IMR-90 (cell line): ENCODE measurements around the gene FNIP1. TPM values are rescaled to one million over a fixed set of nuclear protein-coding genes. Genes with fewer than 3 reads are reported as not detected.
A peak's percentile ranks its signal among the peaks of the same experiment; 100 is the strongest.

Source experiments
- ATAC-seq: fragments of 200-7000 bp; cut with Tn5 transposase; 2 replicates; pipeline ENCODE4 v1.9.1; 2020; ENCODE audit warnings: low read depth, mild to moderate bottlenecking, moderate library complexity
- BruUV-seq: library from RNA; stranded (reverse); fragments of 400-500 nt; replicated peaks from 2 replicates; lab custom pipeline; 2021; lab: Mats Ljungman, UMichigan
- CTCF ChIA-PET: fragments of 300-600 bp; formaldehyde crosslinking; extraction: SDS; loops from one replicate; lab custom pipeline; 2021; ENCODE audit warnings: antibody characterized with exemption; lab: Yijun Ruan, JAX
- POLR2A ChIA-PET: fragments of 300-600 bp; sonication (Branson Sonifier 250); formaldehyde crosslinking; loops from one replicate; lab custom pipeline; 2022; ENCODE audit warnings: antibody characterized with exemption; ENCODE audit not compliant: unreplicated experiment; lab: Charles Lee
- DNase-seq: peaks from one replicate; pipeline ENCODE4 v3.0.0; 2013
- H2AFZ ChIP-seq: replicated peaks from 2 replicates; pipeline ENCODE3; 2013; ENCODE audit warnings: low read length, mild to moderate bottlenecking; ENCODE audit not compliant: poor library complexity
- H2AK5ac ChIP-seq: 2 replicates; pipeline ENCODE4 v1.6.1; 2013; ENCODE audit warnings: low read depth, low read length, inconsistent platforms
- H2AK9ac ChIP-seq: replicated peaks from 2 replicates; pipeline ENCODE3; 2013; ENCODE audit warnings: mild to moderate bottlenecking, low read depth, low read length, moderate library complexity; ENCODE audit not compliant: poor library complexity
- H2BK120ac ChIP-seq: 2 replicates; pipeline ENCODE4 v1.6.1; 2013; ENCODE audit warnings: low read depth, low read length, inconsistent platforms
- H2BK15ac ChIP-seq: 3 replicates; pipeline ENCODE4 v1.6.1; 2013; ENCODE audit warnings: low read depth, low read length, inconsistent platforms
- H2BK20ac ChIP-seq: 2 replicates; pipeline ENCODE4 v1.6.1; 2013; ENCODE audit warnings: low read depth, mild to moderate bottlenecking, inconsistent platforms, low read length, moderate library complexity
- H2BK5ac ChIP-seq: 2 replicates; pipeline ENCODE4 v1.6.1; 2013; ENCODE audit warnings: mild to moderate bottlenecking, low read depth, low read length, inconsistent platforms; ENCODE audit not compliant: poor library complexity, severe bottlenecking
- H3K14ac ChIP-seq: replicated peaks from 2 replicates; pipeline ENCODE4 v1.6.1; 2013; ENCODE audit warnings: low read depth, low read length, inconsistent platforms
- H3K18ac ChIP-seq: 2 replicates; pipeline ENCODE4 v1.6.1; 2013; ENCODE audit warnings: low read depth, low read length, control low read depth
- H3K23ac ChIP-seq: 2 replicates; pipeline ENCODE4 v1.6.1; 2013; ENCODE audit warnings: low read depth, low read length, inconsistent platforms
- H3K27ac ChIP-seq: 2 replicates; pipeline ENCODE4 v1.5.1; 2013; ENCODE audit warnings: mild to moderate bottlenecking, control low read depth, low read length; ENCODE audit not compliant: insufficient read depth
- H3K27me3 ChIP-seq: 2 replicates; pipeline ENCODE4 v1.6.1; 2013; ENCODE audit warnings: low read length; ENCODE audit not compliant: control insufficient read depth, insufficient read depth
- H3K36me3 ChIP-seq: 2 replicates; pipeline ENCODE4 v1.6.1; 2013; ENCODE audit warnings: low read length, mixed read lengths; ENCODE audit not compliant: control insufficient read depth, insufficient read depth
- H3K4ac ChIP-seq: 2 replicates; pipeline ENCODE4 v1.6.1; 2013; ENCODE audit warnings: low read depth, low read length, inconsistent platforms
- H3K4me1 ChIP-seq: 2 replicates; pipeline ENCODE4 v1.6.1; 2013; ENCODE audit warnings: low read length, mixed read lengths; ENCODE audit not compliant: control insufficient read depth, insufficient read depth
- H3K4me2 ChIP-seq: 2 replicates; pipeline ENCODE4 v1.6.1; 2013; ENCODE audit warnings: low read depth, mild to moderate bottlenecking, control low read depth, low read length, moderate library complexity
- H3K4me3 ChIP-seq: 2 replicates; pipeline ENCODE4 v1.5.1; 2013; ENCODE audit warnings: low read depth, mild to moderate bottlenecking, control low read depth, low read length, moderate library complexity; ENCODE audit not compliant: insufficient read depth
- H3K56ac ChIP-seq: 2 replicates; pipeline ENCODE4 v1.6.1; 2013; ENCODE audit warnings: low read length, inconsistent platforms; ENCODE audit not compliant: insufficient read depth; ENCODE audit errors: extremely low read depth
- H3K79me1 ChIP-seq, 2 experiments: 2 replicates each; pipeline ENCODE4 v1.6.1; 2013; ENCODE audit warnings: low read length in 2 of 2, inconsistent platforms in 1 of 2, low read depth in 1 of 2
- H3K9ac ChIP-seq: 2 replicates; pipeline ENCODE4 v1.6.1; 2013; ENCODE audit warnings: low read depth, low read length, control low read depth
- H3K9me1 ChIP-seq: 2 replicates; pipeline ENCODE4 v1.6.1; 2013; ENCODE audit warnings: low read length, inconsistent platforms; ENCODE audit not compliant: insufficient read depth
- H3K9me3 ChIP-seq: 2 replicates; pipeline ENCODE4 v1.6.1; 2013; ENCODE audit warnings: low read length; ENCODE audit not compliant: control insufficient read depth, insufficient read depth
- H4K20me1 ChIP-seq: 2 replicates; pipeline ENCODE4 v1.6.1; 2013; ENCODE audit warnings: low read length, inconsistent platforms; ENCODE audit not compliant: insufficient read depth
- H4K5ac ChIP-seq: 2 replicates; pipeline ENCODE4 v1.6.1; 2013; ENCODE audit warnings: mild to moderate bottlenecking, low read depth, low read length, control low read depth
- H4K8ac ChIP-seq, 2 experiments: 2 replicates each; pipeline ENCODE4 v1.6.1; 2013; ENCODE audit warnings: low read depth in 2 of 2, low read length in 2 of 2, control low read depth in 1 of 2, inconsistent platforms in 1 of 2
- H4K91ac ChIP-seq: 2 replicates; pipeline ENCODE4 v1.6.1; 2013; ENCODE audit warnings: low read depth, low read length, inconsistent platforms; ENCODE audit not compliant: insufficient read depth
- CTCF ChIP-seq: conservative IDR thresholded peaks from 2 replicates; pipeline ENCODE4 v1.5.1; 2012; ENCODE audit warnings: mild to moderate bottlenecking, low read depth, low read length, improper control_type of control experiment
- MXI1 ChIP-seq: IDR thresholded peaks from 2 replicates; pipeline ENCODE4 v1.6.1; 2012; ENCODE audit warnings: low read depth, mild to moderate bottlenecking, low read length, moderate library complexity, borderline replicate concordance
- dilution Hi-C: fragments of 300-500 bp; cut with HindIII; formaldehyde crosslinking; loops from one replicate; pipeline ENCODE4 v1.14.3; 2018; ENCODE audit warnings: low sequenced_read_pairs; ENCODE audit not compliant: unreplicated experiment
- in situ Hi-C: fragments of 300-500 bp; cut with MboI; formaldehyde crosslinking; loops from 3 replicates; pipeline ENCODE4 v1.14.3; 2019; ENCODE audit warnings: low sequenced_read_pairs, inconsistent platforms, mixed read lengths
- intact Hi-C: fragments of 100-400 bp; cut with micrococcal nuclease; formaldehyde crosslinking; loops from 2 replicates; pipeline ENCODE4 v1.10.0; 2022
- polyA plus RNA-seq, 3 experiments: library from polyadenylated mRNA; depleted of rRNA; stranded (reverse); fragments of >200 nt; gene quantifications; 2 replicates each; pipeline ENCODE4 v1.2.3, GENCODE V29; 2012; ENCODE audit warnings: low replicate concordance in 1 of 3
- total RNA-seq: library from RNA; depleted of rRNA; stranded (reverse); fragments of >200 nt; gene quantifications from 2 replicates; pipeline ENCODE4 v1.2.3, GENCODE V29; 2012

Gene FNIP1
- total and polyA plus RNA-seq, 2 of the 4 experiments (the other 2 are of a cell fraction), result 5.6 to 34.1 TPM

- no peak for TF ChIP-seq CTCF
Measured at GRCh38 chr5:131671994-131672655, 124.7 kb downstream of the FNIP1 start (continued).

- no peaks in the 10 kb centered on the region for H3K9me3 ChIP-seq
Measured at GRCh38 chr5:131671409-131671808, 125.4 kb downstream of the FNIP1 start.

More at GRCh38 chr5:131671409-131671808, 125.4 kb downstream of the FNIP1 start:
- peak overlapping the region; percentile 90 for H3K18ac ChIP-seq
- ChIA-PET POLR2A (no interaction called here), CTCF (interaction anchor here (1.2 kb wide), 1 partner anchor 82 kb away, joined by 4 read pairs; no protein-coding TSS in a partner anchor)
- in situ Hi-C loops, result no loop called here
- H2AK5ac ChIP-seq, result no peak overlapping the region
- H2AFZ ChIP-seq, result no peak overlapping the region
- peaks cover 8% of the 10 kb centered on the region; the same call in 1 of the 2 replicates for H4K20me1 ChIP-seq
- H3K4ac ChIP-seq, result peak overlapping the region; percentile 26; the same call in 1 of the 2 replicates
- H3K56ac ChIP-seq, result no peak overlapping the region
- peak overlapping the region; percentile 60; the same call in 1 of the 2 replicates for H3K23ac ChIP-seq
- H3K4me2 ChIP-seq, result peak overlapping the region; percentile 80; the same call in 1 of the 2 replicates
- 0 out of 4 replicates have a peak overlapping the region, but pooled peaks of 1 of the 2 experiments have one; percentile 32 for H4K8ac ChIP-seq
- no peak overlapping the region; the same call in 1 of the 2 replicates for H3K9ac ChIP-seq
- no peak overlapping the region for H4K91ac ChIP-seq
- peak overlapping the region; percentile 60 for H3K14ac ChIP-seq
- no peak overlapping the region for H2AK9ac ChIP-seq
- 0 out of 3 replicates have a peak overlapping the region, but pooled peaks have one; percentile 7 for H2BK15ac ChIP-seq
- H3K27ac ChIP-seq, result peak overlapping the region; percentile 66; the same call in 1 of the 2 replicates
- no TSS peak for BruUV-seq
- TF ChIP-seq MXI1, result no peak
- H3K27me3 ChIP-seq, result no peaks in the 10 kb centered on the region
- H3K36me3 ChIP-seq, result peaks cover 16% of the 10 kb centered on the region
- intact Hi-C loops, result loop anchor here (5.0 kb wide), 1 partner anchor 34 kb away; the partner anchor contains the start of gene RAPGEF6
- DNase-seq (no peak), ATAC-seq (0 out of 2 replicates have a peak, but pooled peaks have one; percentile 12)
- H3K79me1 ChIP-seq, result peaks cover 7 to 24% of the 10 kb centered on the region in 2 experiments
- H2BK5ac ChIP-seq, result peak overlapping the region; percentile 96
- dilution Hi-C loops, result no loop called here
- peak overlapping the region; percentile 14; the same call in 1 of the 2 replicates for H2BK120ac ChIP-seq
- peak overlapping the region; percentile 78; the same call in 1 of the 2 replicates for H4K5ac ChIP-seq
- H2BK20ac ChIP-seq, result no peak overlapping the region
- H3K4me3 ChIP-seq, result no peak overlapping the region
- H3K9me1 ChIP-seq, result peaks cover 10% of the 10 kb centered on the region
- H3K4me1 ChIP-seq, result peaks cover 20% of the 10 kb centered on the region
